Lower leg skin (tissue), 3 donors: ENCODE results near the gene MGA.

ENCODE experiments used
- CTCF ChIP-seq, 3 donors: fragments of 450-650 bp; IDR thresholded peaks; one replicate each; pipeline ENCODE4 v1.5.1; 2016; ENCODE audit warnings: antibody characterized with exemption in 3 of 3, mild to moderate bottlenecking in 3 of 3, moderate library complexity in 2 of 3
- POLR2A ChIP-seq, 2 donors: fragments of 450-650 bp; IDR thresholded peaks; one replicate each; pipeline ENCODE4 v1.6.1; 2016 to 2017; ENCODE audit warnings: antibody characterized with exemption in 2 of 2, mild to moderate bottlenecking in 1 of 2, moderate library complexity in 1 of 2

DNA sequence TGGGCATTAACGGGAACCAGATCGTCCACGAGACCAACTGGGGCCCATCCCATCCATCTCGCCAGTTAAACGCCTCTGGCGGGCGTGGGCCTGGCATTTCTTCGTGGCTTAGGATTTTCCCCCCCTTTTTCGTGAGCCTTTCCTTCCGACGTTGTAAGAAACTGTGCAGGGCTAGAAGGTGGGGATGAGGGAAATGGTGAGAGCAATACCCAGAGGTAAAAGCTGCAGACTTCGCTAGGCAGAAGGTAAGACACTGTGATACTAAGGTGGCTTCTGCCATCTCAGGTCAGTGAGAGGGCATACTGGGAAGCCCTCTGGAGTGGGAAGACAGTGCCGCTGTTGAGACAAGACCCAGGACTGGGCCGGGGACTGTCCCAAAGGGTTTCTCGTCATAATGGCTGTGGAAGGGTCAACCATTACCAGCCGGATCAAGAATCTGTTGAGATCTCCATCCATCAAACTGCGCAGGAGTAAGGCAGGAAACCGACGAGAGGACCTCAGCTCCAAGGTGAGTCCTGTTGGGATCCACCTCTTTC, 114.7 kb downstream of the MGA start:
- TF ChIP-seq POLR2A (IDR thresholded peaks at IDR 0.05) (no peak), CTCF (IDR thresholded peaks at IDR 0.05) (no peak)
